Activated T-cell treated with anti-CD3 and anti-CD28 coated beads for 4 hours (primary cell): Measurements from ENCODE around the gene RTN4RL2.

Experiments used
- DNase-seq: peaks from one replicate; pipeline ENCODE4 v3.0.0-alpha.2; 2020

RTN4RL2 gene

GRCh38 chr11:57460022-57460757, at the start of gene RTN4RL2:
TSS of gene RTN4RL2 (plus strand) at chr11:57460528. CDS start at chr11:57460866, 338 bp downstream.
- peak; percentile 14 for DNase-seq

- no peak for DNase-seq
Measured at GRCh38 chr11:57413681-57414080, 46.6 kb upstream of the RTN4RL2 start.

GRCh38 chr11:57414612-57415212, 45.6 kb upstream of the RTN4RL2 start:
- DNase-seq, result no peak

GRCh38 chr11:57416436-57416835, 43.9 kb upstream of the RTN4RL2 start:
- no peak for DNase-seq

- DNase-seq, result no peak
Measured at GRCh38 chr11:57417056-57417455, 43.3 kb upstream of the RTN4RL2 start.

GRCh38 chr11:57418131-57418530, 42.2 kb upstream of the RTN4RL2 start:
- no peak for DNase-seq

- DNase-seq, result no peak
Measured at GRCh38 chr11:57419146-57419545, 41.2 kb upstream of the RTN4RL2 start.

GRCh38 chr11:57421066-57421465, 39.3 kb upstream of the RTN4RL2 start:
- no peak for DNase-seq

GRCh38 chr11:57421805-57422204, 38.5 kb upstream of the RTN4RL2 start:
- DNase-seq, result no peak

GRCh38 chr11:57422669-57423068, 37.7 kb upstream of the RTN4RL2 start:
- no peak for DNase-seq

GRCh38 chr11:57424137-57424791, 36.1 kb upstream of the RTN4RL2 start:
- DNase-seq, result no peak

- DNase-seq, result peak; percentile 80
Measured at GRCh38 chr11:57424792-57425564, 35.4 kb upstream of the RTN4RL2 start.

- DNase-seq, result no peak
Measured at GRCh38 chr11:57425565-57426438, 34.5 kb upstream of the RTN4RL2 start.

- no peak for DNase-seq
Measured at GRCh38 chr11:57426439-57426928, 33.8 kb upstream of the RTN4RL2 start.

GRCh38 chr11:57426929-57427726, 33.2 kb upstream of the RTN4RL2 start, which contains the start of gene SLC43A3:
TSS of gene SLC43A3 (minus strand) at chr11:57427121. CDS start at chr11:57426172, 949 bp downstream.
- peak; percentile 68 for DNase-seq

- DNase-seq, result no peak
Measured at GRCh38 chr11:57427727-57428082, 32.6 kb upstream of the RTN4RL2 start.

GRCh38 chr11:57428643-57429042, 31.7 kb upstream of the RTN4RL2 start:
- no peak for DNase-seq

- no peak for DNase-seq
Measured at GRCh38 chr11:57429946-57430345, 30.4 kb upstream of the RTN4RL2 start.

- no peak for DNase-seq
Measured at GRCh38 chr11:57430952-57431351, 29.4 kb upstream of the RTN4RL2 start.

- DNase-seq, result no peak
Measured at GRCh38 chr11:57432149-57432561, 28.2 kb upstream of the RTN4RL2 start.

GRCh38 chr11:57432714-57433163, 27.6 kb upstream of the RTN4RL2 start:
- no peak for DNase-seq
